Suprapubic skin (tissue), 4 donors: ENCODE data around the gene RGS6. TPM values are rescaled to one million over a fixed set of nuclear protein-coding genes. Genes with fewer than 3 reads are reported as not detected.
"Not testable (repeated sequence)": the region's sequence is repeated elsewhere in the genome, so short reads cannot be mapped to it uniquely, and the experiment has no call there.

Experiments used
- DNase-seq, 2 donors: peaks; one replicate each; pipeline ENCODE4 v3.0.0-alpha.2; 2019; ENCODE audit warnings: low spot score in 2 of 2
- H3K27ac ChIP-seq: fragments of 200-600 bp; sonication (generic); one replicate; pipeline ENCODE4 v1.5.1; 2019
- H3K27me3 ChIP-seq: fragments of 200-600 bp; sonication (generic); one replicate; pipeline ENCODE4 v1.5.1; 2019
- H3K36me3 ChIP-seq: fragments of 200-600 bp; sonication (generic); one replicate; pipeline ENCODE4 v1.5.1; 2019
- H3K4me1 ChIP-seq: fragments of 200-600 bp; sonication (generic); one replicate; pipeline ENCODE4 v1.5.1; 2019
- H3K4me3 ChIP-seq: fragments of 200-600 bp; sonication (generic); one replicate; pipeline ENCODE4 v1.5.1; 2019; ENCODE audit warnings: mild to moderate bottlenecking
- H3K9me3 ChIP-seq: fragments of 200-600 bp; sonication (generic); one replicate; pipeline ENCODE4 v1.5.1; 2019
- EP300 ChIP-seq: sonication (generic); formaldehyde crosslinking; IDR thresholded peaks from one replicate; pipeline ENCODE4 v1.6.1; 2017; ENCODE audit warnings: antibody characterized with exemption
- POLR2A ChIP-seq, 2 donors: fragments of 450-650 bp; IDR thresholded peaks; one replicate each; pipeline ENCODE4 v1.6.1; 2017; ENCODE audit warnings: antibody characterized with exemption in 2 of 2, mild to moderate bottlenecking in 2 of 2, moderate library complexity in 2 of 2
- POLR2AphosphoS5 ChIP-seq, 3 donors: sonication (generic); formaldehyde crosslinking; IDR thresholded peaks; one replicate each; pipeline ENCODE4 v1.6.1; 2017; ENCODE audit warnings: antibody characterized with exemption in 3 of 3
- WGBS: methylation state at CpG from one replicate; pipeline ENCODE4 v1.1.5; 2018; 5-methylcytosine and 5-hydroxymethylcytosine counted together
- total RNA-seq, 4 donors: library from RNA; depleted of rRNA; stranded (reverse); fragments of >200 nt; gene quantifications; one replicate each; pipeline ENCODE4 v1.1.0, GENCODE V29; 2016
- TF ChIP-seq, protein P1 (sequence below), 2 donors: fragments of 200-600 bp in 1 of 2; fragments of 450-650 bp in 1 of 2; sonication (generic) in 1 of 2; IDR thresholded peaks; one replicate each; pipeline ENCODE4 v1.5.1; 2016 to 2019; ENCODE audit warnings: antibody characterized with exemption in 2 of 2, mild to moderate bottlenecking in 1 of 2, moderate library complexity in 1 of 2

RGS6 gene
- total RNA-seq, 4 donors from 2014 or later = 0.08 to 4.4 (median 1.0) TPM

DNA sequence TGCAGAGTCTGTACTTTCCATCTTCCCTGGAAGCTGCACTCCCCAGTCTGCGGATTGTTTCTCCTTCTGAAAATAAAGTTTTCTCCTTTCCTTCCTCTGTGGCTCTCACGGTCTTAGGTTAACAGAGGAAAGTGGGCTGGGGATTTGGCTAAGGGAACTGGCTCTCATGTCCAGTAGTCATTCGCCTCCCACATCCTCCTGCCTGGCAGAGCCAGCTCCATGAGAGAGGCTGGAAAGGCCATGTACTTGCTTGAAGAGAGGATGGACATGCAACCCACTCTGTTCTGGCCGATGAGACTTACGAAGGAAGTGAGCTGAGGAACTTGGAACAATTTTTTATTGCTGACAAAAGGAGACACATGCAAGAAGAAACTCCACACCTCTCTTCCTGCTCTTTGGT is 18.9 kb upstream of the RGS6 start:
- Histone ChIP-seq H3K4me1 (no peaks in the 10 kb centered on the region), H3K36me3 (no peaks in the 10 kb centered on the region), H3K27me3 (no peaks in the 10 kb centered on the region), H3K27ac (no peak overlapping the region), H3K4me3 (no peak overlapping the region), H3K9me3 (no peaks in the 10 kb centered on the region)
- WGBS = 63% methylated on average over 5 of the region's 5 CpGs
- TF ChIP-seq EP300 (no peak), POLR2A (IDR thresholded peaks at IDR 0.05) (no peak), POLR2AphosphoS5 (IDR thresholded peaks at IDR 0.05) (no peak)
- TF ChIP-seq, protein P1, sequence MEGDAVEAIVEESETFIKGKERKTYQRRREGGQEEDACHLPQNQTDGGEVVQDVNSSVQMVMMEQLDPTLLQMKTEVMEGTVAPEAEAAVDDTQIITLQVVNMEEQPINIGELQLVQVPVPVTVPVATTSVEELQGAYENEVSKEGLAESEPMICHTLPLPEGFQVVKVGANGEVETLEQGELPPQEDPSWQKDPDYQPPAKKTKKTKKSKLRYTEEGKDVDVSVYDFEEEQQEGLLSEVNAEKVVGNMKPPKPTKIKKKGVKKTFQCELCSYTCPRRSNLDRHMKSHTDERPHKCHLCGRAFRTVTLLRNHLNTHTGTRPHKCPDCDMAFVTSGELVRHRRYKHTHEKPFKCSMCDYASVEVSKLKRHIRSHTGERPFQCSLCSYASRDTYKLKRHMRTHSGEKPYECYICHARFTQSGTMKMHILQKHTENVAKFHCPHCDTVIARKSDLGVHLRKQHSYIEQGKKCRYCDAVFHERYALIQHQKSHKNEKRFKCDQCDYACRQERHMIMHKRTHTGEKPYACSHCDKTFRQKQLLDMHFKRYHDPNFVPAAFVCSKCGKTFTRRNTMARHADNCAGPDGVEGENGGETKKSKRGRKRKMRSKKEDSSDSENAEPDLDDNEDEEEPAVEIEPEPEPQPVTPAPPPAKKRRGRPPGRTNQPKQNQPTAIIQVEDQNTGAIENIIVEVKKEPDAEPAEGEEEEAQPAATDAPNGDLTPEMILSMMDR (IDR thresholded peaks at IDR 0.05) = no peak
- DNase-seq = no peak

DNA sequence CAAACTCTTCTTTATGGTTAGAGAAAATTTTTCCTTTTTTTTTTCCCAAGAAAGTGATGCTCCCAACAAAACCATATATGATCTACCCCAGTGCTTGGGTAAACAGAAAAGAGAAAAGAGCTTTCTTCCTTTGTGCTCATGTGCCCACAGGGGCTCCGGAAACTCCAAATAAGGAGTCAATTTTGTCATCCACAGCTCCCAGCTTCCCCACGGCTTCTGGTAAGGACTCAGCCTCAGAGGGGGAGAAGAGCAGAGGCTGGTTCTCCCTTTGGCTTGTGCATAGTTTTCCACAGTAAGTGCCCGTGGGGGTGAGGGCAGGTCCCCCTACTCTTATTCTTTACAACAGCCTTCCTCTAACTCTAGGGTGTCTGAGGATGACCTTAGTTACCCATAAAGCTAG is 13.3 kb upstream of the RGS6 start:
- TF ChIP-seq POLR2A (IDR thresholded peaks at IDR 0.05) (no peak), EP300 (no peak), POLR2AphosphoS5 (IDR thresholded peaks at IDR 0.05) (no peak)
- TF ChIP-seq, protein P1 (IDR thresholded peaks at IDR 0.05) = no peak
- no peaks in the 10 kb centered on the region for H3K36me3 ChIP-seq
- H3K4me1 ChIP-seq = no peaks in the 10 kb centered on the region
- H3K4me3 ChIP-seq = no peak overlapping the region
- H3K9me3 ChIP-seq = no peaks in the 10 kb centered on the region
- 42% methylated on average over 3 of the region's 3 CpGs for WGBS
- H3K27me3 ChIP-seq = no peaks in the 10 kb centered on the region
- no peak overlapping the region for H3K27ac ChIP-seq
- DNase-seq = no peak

DNA sequence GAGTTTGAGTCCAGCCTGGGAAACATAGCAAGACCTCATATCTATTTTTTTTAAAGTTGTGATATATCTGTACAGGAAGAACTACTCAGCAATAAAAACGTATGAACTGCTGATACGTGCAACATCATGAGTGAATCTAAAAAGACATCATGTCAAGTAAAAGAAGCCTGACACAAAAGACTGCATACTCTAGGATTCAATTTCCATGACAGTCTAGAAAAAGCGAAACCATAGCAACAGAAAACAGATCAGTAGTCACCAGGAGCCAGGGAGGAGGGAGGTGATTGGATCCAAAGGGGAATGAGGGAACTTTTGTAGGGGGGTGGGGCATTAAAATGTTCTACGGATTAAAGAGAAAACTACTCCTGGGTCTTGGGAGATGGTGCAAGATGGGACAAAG is 8.7 kb upstream of the RGS6 start:
- H3K9me3 ChIP-seq = no peaks in the 10 kb centered on the region
- no peak for DNase-seq
- WGBS = 72% methylated on average over 4 of the region's 4 CpGs
- H3K4me1 ChIP-seq = no peaks in the 10 kb centered on the region
- TF ChIP-seq, protein P1 (IDR thresholded peaks at IDR 0.05) = no peak
- TF ChIP-seq POLR2A (IDR thresholded peaks at IDR 0.05) (no peak), EP300 (no peak), POLR2AphosphoS5 (IDR thresholded peaks at IDR 0.05) (no peak)
- no peaks in the 10 kb centered on the region for H3K36me3 ChIP-seq
- H3K27ac ChIP-seq = no peak overlapping the region
- H3K4me3 ChIP-seq = no peak overlapping the region
- H3K27me3 ChIP-seq = no peaks in the 10 kb centered on the region

DNA sequence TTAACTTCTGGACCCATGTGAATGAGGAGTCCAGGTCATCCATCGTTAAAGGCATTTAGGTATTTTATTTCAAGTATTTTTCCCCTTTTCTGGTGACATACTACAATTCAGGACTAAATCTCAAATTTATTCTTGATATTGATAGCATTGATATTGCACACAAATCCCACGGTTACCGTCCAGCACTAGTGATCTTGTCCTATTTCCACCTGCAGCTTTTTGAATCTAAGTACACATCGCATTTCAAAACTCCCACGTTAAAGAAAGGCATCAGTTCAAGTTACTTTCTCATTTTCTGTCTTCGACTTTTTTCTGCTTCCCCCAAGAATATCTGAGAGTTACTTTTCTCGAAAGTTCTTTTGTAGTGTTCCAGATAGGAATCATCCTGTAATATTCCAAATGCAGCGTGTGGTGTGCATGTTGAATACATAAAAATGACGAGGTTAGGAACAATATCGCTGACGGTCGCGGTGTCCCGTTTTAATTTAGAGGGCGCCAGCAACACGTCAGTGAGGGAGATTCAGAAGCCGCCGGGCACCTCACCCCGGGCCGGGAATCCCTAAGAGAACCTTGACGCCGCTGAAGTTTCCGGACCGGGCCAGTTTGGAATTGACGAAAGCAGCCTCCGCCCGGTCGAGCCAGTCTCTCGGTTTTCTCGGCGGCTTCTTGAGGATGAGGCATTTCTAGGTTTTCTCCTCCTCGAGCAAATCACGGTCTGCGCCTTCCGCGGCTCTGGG is 569 bp upstream of the RGS6 start:
- Histone ChIP-seq H3K36me3 (no peaks in the 10 kb centered on the region), H3K9me3 (no peaks in the 10 kb centered on the region), H3K4me3 (peak overlapping the region; percentile 48), H3K27ac (no peak overlapping the region), H3K27me3 (peaks cover 42% of the 10 kb centered on the region), H3K4me1 (peaks cover 20% of the 10 kb centered on the region)
- no peak for DNase-seq
- 24% methylated on average over 17 of the region's 36 CpGs for WGBS
- TF ChIP-seq, protein P1 (IDR thresholded peaks at IDR 0.05) = no peak

DNA sequence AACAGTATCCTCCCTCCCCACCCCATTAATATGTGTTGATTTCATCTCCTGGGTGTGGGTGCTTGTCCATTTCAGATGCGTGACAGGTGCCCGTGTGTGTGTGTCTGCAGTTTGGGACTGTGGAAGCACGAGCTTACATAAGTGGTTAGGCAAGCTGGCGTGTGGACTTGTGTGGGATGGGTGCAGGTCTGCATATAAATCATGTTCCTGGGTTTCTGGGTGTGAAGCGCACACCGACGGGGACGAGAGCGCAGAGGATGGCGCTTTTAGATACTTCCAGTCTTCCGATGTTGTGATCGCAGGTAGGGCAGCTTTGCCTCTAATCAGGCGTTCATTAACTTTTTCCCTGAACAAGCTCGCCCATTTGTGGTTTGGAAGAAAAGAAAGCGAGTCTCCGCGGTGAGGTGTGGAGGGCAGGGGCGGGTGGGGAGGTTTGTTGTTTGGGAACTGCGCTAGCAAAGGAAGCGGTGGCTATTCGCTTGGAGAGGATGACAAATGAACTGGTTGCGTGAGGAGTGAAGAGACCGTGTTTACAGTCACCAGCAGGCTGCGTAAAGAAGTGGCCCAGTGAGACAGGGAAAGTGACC is 865 bp downstream of the RGS6 start:
- WGBS = 4% methylated on average over 24 of the region's 24 CpGs
- TF ChIP-seq EP300 (no peak), POLR2AphosphoS5 (IDR thresholded peaks at IDR 0.05) (no peak), POLR2A (IDR thresholded peaks at IDR 0.05) (no peak)
- TF ChIP-seq, protein P1 (IDR thresholded peaks at IDR 0.05) = no peak
- Histone ChIP-seq H3K36me3 (no peaks in the 10 kb centered on the region), H3K9me3 (no peaks in the 10 kb centered on the region), H3K4me3 (peak overlapping the region; percentile 48), H3K4me1 (peaks cover 20% of the 10 kb centered on the region), H3K27me3 (peaks cover 42% of the 10 kb centered on the region), H3K27ac (no peak overlapping the region)
- DNase-seq = no peak

DNA sequence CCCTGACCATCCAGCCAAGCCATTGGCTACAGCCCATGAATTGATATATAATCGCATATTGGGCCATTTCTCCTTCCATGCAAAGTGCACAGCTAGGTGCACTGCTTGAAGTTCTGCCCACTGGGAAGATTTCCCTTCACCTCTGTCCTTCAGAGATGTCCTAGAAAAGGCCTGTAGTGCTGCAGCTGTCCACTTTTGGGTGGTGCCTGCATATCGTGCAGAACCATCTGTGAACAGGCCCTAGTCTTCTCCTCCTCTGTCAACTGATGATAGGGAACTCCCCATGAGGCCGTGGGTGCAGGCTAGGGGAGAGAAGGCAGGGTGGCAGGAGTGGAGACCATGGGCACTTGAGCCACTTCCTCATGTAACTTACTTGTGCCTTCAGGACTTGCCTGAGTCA is 6.0 kb downstream of the RGS6 start:
- not testable (repeated sequence) for DNase-seq, H3K36me3 ChIP-seq, H3K4me1 ChIP-seq, H3K4me3 ChIP-seq, H3K9me3 ChIP-seq, H3K27ac ChIP-seq
- peaks cover 15% of the 10 kb centered on the region for H3K27me3 ChIP-seq
- WGBS = 95% methylated on average over 2 of the region's 3 CpGs

DNA sequence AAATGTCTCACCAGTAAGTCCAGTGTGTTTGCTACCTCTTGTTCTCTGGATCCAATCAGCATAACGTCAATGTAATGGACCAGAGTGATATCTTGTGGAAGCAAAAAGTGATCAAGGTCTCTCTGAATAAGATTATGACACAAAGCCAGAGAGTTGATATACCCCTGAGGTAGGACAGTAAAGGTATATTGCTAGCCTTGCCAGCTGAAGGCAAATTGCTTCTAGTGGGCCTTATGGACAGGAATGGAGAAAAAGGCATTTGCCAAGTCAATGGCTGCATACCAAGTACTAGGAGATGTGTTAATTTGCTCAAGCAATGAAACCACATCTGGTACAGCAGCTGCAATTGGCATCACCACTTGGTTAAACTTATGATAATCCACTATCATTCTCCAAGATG is 7.1 kb downstream of the RGS6 start:
- 88% methylated on average over 1 of the region's 1 CpG for WGBS
- not testable (repeated sequence) for H3K9me3 ChIP-seq, H3K36me3 ChIP-seq, DNase-seq, H3K27me3 ChIP-seq, H3K27ac ChIP-seq, H3K4me1 ChIP-seq, H3K4me3 ChIP-seq

DNA sequence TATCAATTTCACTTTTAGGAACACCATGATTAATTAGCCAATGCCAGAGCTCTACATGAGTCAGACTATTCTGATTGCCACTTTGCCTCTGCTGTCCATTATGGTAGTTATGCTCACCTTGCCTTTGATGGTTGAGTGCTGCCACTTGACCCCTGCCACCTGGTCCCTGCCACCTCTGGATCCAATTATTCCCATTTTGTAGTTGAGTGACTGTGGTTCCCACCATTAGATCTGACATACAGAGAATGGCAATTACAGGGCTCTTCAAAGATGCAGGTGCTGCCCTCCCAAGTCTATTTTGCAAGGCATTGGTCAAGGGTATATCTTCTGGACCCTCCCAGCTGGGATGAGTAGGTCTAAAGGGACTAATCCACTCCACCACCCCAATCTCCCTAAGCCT is 8.3 kb downstream of the RGS6 start:
- H3K4me3 ChIP-seq, H3K27me3 ChIP-seq, DNase-seq, H3K36me3 ChIP-seq, H3K4me1 ChIP-seq, H3K27ac ChIP-seq, H3K9me3 ChIP-seq: not testable (repeated sequence)
